ENCODE results near the gene HPSE.
"Not testable (repeated sequence)": the region's sequence is repeated elsewhere in the genome, so short reads cannot be mapped to it uniquely, and the experiment has no call there.

HPSE gene

DNA sequence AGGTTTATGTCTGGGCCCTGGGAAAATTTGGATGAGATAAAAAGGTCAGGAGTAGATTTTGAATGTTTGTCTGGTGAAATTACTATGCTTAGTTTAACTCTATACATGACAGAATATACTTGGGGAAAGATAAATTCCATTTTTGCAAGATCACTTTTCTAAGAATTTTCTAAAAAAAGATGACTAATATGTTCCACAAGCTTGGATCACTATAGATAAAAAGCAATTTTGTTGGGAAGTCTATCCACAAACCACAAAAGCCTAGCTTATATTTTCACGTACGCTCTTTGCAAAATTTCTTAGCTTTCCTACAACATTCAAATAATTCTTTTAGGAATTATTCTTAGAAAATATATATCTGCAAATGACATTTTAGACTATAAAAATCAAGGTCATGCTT, 29.5 kb downstream of the HPSE start:
- Histone ChIP-seq H3K9me2 (ENCODE audit: low read depth, low read length) (no peaks in the 10 kb centered on the region), H3K27me3 (ENCODE audit: insufficient read depth, low read length) (no peaks in the 10 kb centered on the region), H3F3A (ENCODE audit: insufficient read depth, low read length) (no peaks in the 10 kb centered on the region), H2AFZ (ENCODE audit: low read length) (no peak overlapping the region), H3K4me3 (ENCODE audit: low read depth, low read length, poor library complexity, severe bottlenecking) (no peak overlapping the region), H3K4me1 (ENCODE audit: insufficient read depth, low read length, severe bottlenecking) (no peaks in the 10 kb centered on the region), H3K27ac (ENCODE audit: low read depth, low read length, poor library complexity, severe bottlenecking) (no peak overlapping the region), H3K4me2 (ENCODE audit: low read length) (no peak overlapping the region), H3K79me2 (ENCODE audit: insufficient read depth, low read length) (no peaks in the 10 kb centered on the region), H3K9ac (ENCODE audit: low read length) (no peak overlapping the region), H4K20me1 (ENCODE audit: insufficient read depth, low read length) (no peaks in the 10 kb centered on the region), H3K36me3 (ENCODE audit: insufficient read depth, low read length) (no peaks in the 10 kb centered on the region), H3K9me3 (ENCODE audit: low read length) (no peaks in the 10 kb centered on the region)
- TF ChIP-seq, protein P1, sequence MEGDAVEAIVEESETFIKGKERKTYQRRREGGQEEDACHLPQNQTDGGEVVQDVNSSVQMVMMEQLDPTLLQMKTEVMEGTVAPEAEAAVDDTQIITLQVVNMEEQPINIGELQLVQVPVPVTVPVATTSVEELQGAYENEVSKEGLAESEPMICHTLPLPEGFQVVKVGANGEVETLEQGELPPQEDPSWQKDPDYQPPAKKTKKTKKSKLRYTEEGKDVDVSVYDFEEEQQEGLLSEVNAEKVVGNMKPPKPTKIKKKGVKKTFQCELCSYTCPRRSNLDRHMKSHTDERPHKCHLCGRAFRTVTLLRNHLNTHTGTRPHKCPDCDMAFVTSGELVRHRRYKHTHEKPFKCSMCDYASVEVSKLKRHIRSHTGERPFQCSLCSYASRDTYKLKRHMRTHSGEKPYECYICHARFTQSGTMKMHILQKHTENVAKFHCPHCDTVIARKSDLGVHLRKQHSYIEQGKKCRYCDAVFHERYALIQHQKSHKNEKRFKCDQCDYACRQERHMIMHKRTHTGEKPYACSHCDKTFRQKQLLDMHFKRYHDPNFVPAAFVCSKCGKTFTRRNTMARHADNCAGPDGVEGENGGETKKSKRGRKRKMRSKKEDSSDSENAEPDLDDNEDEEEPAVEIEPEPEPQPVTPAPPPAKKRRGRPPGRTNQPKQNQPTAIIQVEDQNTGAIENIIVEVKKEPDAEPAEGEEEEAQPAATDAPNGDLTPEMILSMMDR (IDR thresholded peaks at IDR 0.05; ENCODE audit: low read length), result no peak
- TF ChIP-seq EZH2 (IDR thresholded peaks at IDR 0.05; ENCODE audit: borderline replicate concordance, low read length), result no peak

DNA sequence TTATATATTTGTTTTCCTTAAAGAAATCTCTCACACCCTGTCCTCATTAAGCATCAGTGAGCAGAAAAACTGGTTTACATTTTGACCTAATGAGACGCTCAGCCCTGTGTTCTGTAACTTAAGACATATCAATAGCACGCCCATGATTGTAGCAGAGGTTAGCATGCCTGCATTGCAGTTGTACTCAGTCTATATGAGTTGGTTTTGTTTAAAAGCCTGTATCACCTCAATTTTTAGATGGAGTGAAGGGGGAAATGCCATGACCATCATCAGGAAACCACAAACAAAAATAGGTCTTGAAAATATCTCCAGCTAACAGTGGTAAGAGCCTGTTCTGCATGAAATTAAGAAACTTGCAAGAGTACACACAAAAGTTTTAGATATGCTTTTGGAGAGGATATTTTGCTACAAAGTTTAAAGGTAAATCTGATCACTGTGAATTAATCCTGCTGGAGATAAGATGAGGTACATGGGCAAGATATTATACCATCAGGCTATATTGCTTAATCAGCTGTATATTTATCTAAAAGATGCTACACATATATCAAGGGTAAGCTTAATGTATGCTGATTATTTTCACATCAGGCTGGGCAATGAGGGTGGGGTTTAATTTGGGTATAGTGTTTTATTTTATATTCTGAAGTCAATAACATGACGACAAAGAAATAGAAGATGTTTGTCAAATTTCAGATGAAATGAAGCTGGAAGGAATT, 36.9 kb downstream of the HPSE start:
- no peaks in the 10 kb centered on the region for H3K4me1 ChIP-seq (ENCODE audit: insufficient read depth, low read length, severe bottlenecking)
- H3K4me3 ChIP-seq (ENCODE audit: low read depth, low read length, poor library complexity, severe bottlenecking), result no peak overlapping the region
- TF ChIP-seq, protein P1 (IDR thresholded peaks at IDR 0.05; ENCODE audit: low read length), result no peak
- TF ChIP-seq EZH2 (IDR thresholded peaks at IDR 0.05; ENCODE audit: borderline replicate concordance, low read length), result no peak
- H3K36me3 ChIP-seq (ENCODE audit: insufficient read depth, low read length), result no peaks in the 10 kb centered on the region
- no peak overlapping the region for H3K4me2 ChIP-seq (ENCODE audit: low read length)
- H3K79me2 ChIP-seq (ENCODE audit: insufficient read depth, low read length), result no peaks in the 10 kb centered on the region
- H3F3A ChIP-seq (ENCODE audit: insufficient read depth, low read length), result no peaks in the 10 kb centered on the region; the same call in 1 of the 2 replicates
- H4K20me1 ChIP-seq (ENCODE audit: insufficient read depth, low read length), result no peaks in the 10 kb centered on the region
- H3K9me3 ChIP-seq (ENCODE audit: low read length), result no peaks in the 10 kb centered on the region
- no peaks in the 10 kb centered on the region for H3K27me3 ChIP-seq (ENCODE audit: insufficient read depth, low read length)
- no peak overlapping the region for H3K27ac ChIP-seq (ENCODE audit: low read depth, low read length, poor library complexity, severe bottlenecking)
- no peaks in the 10 kb centered on the region for H3K9me2 ChIP-seq (ENCODE audit: low read depth, low read length)
- no peak overlapping the region for H2AFZ ChIP-seq (ENCODE audit: low read length)
- H3K9ac ChIP-seq (ENCODE audit: low read length), result no peak overlapping the region

DNA sequence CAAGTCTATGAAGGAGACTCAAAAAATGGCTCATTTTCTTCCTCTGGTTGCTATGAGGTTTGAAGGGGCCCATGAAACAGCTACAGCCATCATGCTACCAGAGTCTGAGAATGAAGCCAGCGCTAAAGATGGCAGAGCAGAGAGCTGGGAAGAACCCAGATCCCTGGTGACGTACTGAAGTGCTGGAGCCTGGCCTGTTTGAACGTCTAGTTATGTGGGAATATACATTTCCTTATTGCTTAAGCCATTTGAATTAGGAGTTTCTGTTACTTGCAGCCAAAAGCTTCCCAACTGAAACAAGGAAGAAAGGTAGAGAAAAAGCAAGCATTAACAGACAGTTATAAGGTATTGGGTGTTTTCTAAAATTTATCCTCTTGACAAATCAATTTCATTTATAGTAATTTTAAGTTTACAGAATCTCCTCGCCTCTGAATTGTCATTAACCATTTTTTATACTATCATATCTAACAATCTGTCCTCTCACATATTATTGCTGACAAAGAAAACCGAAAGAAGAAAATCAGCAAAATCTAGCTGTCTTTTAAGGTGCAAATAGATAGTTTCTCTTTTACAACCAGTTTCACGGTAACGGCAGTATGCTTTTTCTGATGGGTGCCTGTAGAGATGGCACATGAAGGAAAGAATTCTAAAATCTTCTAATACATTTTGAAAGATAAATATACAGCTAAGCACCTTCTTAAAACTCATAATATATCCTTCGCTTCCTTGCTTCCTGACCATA, 41.2 kb downstream of the HPSE start:
- Histone ChIP-seq H4K20me1 (ENCODE audit: insufficient read depth, low read length) (no peaks in the 10 kb centered on the region), H3K79me2 (ENCODE audit: insufficient read depth, low read length) (no peaks in the 10 kb centered on the region), H3K27me3 (ENCODE audit: insufficient read depth, low read length) (no peaks in the 10 kb centered on the region; the same call in 1 of the 2 replicates), H3K27ac (ENCODE audit: low read depth, low read length, poor library complexity, severe bottlenecking) (no peak overlapping the region), H3K9me2 (ENCODE audit: low read depth, low read length) (no peaks in the 10 kb centered on the region), H2AFZ (ENCODE audit: low read length) (no peak overlapping the region), H3K9me3 (ENCODE audit: low read length) (no peaks in the 10 kb centered on the region), H3K4me1 (ENCODE audit: insufficient read depth, low read length, severe bottlenecking) (no peaks in the 10 kb centered on the region), H3K4me3 (ENCODE audit: low read depth, low read length, poor library complexity, severe bottlenecking) (no peak overlapping the region), H3K9ac (ENCODE audit: low read length) (no peak overlapping the region), H3K4me2 (ENCODE audit: low read length) (no peak overlapping the region), H3F3A (ENCODE audit: insufficient read depth, low read length) (no peaks in the 10 kb centered on the region; the same call in 1 of the 2 replicates), H3K36me3 (ENCODE audit: insufficient read depth, low read length) (no peaks in the 10 kb centered on the region)
- TF ChIP-seq, protein P1 (IDR thresholded peaks at IDR 0.05; ENCODE audit: low read length), result no peak
- no peak for TF ChIP-seq EZH2 (IDR thresholded peaks at IDR 0.05; ENCODE audit: borderline replicate concordance, low read length)

DNA sequence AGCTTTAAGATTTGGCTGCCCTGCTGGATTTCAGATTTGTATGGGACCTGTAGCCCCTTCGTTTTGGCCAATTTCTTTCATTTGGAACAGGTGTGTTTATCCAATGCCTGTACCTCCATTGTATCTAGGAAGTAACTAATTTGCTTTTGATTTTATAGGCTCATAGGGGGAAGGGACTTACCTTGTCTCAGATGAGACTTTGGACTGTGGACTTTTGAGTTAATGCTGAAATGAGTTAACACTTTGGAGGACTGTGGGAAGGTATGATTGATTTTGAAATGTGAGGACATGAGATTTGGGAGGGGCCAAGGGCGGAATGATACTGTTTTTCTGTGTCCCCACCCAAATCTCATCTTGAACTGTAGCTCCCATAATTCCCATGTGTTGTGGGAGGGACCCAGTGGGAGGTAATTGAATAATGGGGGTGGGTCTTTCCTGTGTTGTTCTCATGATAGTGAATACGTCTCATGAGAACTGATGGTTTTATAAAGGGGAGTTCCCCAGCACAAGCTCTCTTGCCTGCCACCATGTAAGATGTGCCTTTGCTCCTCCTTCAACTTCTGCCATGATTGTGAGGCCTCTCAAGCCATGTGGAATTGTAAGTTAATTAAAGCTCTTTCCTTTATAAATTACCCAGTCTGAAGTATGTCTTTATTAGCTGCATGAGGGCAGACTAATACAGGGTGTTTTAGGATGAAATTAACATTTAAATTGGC, 44.4 kb downstream of the HPSE start:
- not testable (repeated sequence) for H3K4me2 ChIP-seq (ENCODE audit: low read length); H3K27me3 ChIP-seq (ENCODE audit: insufficient read depth, low read length); H2AFZ ChIP-seq (ENCODE audit: low read length); H3K9ac ChIP-seq (ENCODE audit: low read length); H3K9me2 ChIP-seq (ENCODE audit: low read depth, low read length); H3K9me3 ChIP-seq (ENCODE audit: low read length); H4K20me1 ChIP-seq (ENCODE audit: insufficient read depth, low read length); H3K4me3 ChIP-seq (ENCODE audit: low read depth, low read length, poor library complexity, severe bottlenecking); H3F3A ChIP-seq (ENCODE audit: insufficient read depth, low read length); H3K79me2 ChIP-seq (ENCODE audit: insufficient read depth, low read length); H3K27ac ChIP-seq (ENCODE audit: low read depth, low read length, poor library complexity, severe bottlenecking); H3K36me3 ChIP-seq (ENCODE audit: insufficient read depth, low read length); H3K4me1 ChIP-seq (ENCODE audit: insufficient read depth, low read length, severe bottlenecking)

DNA sequence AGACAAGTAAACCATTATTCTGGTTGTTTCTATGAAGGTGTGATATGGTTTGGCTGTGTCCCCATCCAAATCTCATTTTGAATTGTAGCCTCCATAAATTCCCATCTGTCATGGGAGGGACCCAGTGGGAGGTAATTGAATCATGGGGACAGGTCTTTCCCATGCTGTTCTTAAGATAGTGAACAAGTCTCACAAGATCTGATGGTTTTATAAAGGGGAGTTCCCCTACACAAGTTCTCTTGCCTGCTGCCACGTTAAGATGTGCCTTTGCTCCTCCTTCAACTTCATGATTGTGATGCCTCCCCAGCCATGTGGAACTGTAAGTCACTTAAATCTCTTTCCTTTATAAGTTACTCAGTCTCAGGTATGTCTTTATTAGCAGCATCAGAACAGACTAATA, 46.3 kb downstream of the HPSE start:
- not testable (repeated sequence) for H2AFZ ChIP-seq (ENCODE audit: low read length); H3K4me2 ChIP-seq (ENCODE audit: low read length); H3K27me3 ChIP-seq (ENCODE audit: insufficient read depth, low read length); H3K79me2 ChIP-seq (ENCODE audit: insufficient read depth, low read length); H4K20me1 ChIP-seq (ENCODE audit: insufficient read depth, low read length); H3K27ac ChIP-seq (ENCODE audit: low read depth, low read length, poor library complexity, severe bottlenecking); H3K4me3 ChIP-seq (ENCODE audit: low read depth, low read length, poor library complexity, severe bottlenecking); H3F3A ChIP-seq (ENCODE audit: insufficient read depth, low read length); H3K36me3 ChIP-seq (ENCODE audit: insufficient read depth, low read length); H3K9me3 ChIP-seq (ENCODE audit: low read length); H3K9ac ChIP-seq (ENCODE audit: low read length); H3K9me2 ChIP-seq (ENCODE audit: low read depth, low read length)
- H3K4me1 ChIP-seq (ENCODE audit: insufficient read depth, low read length, severe bottlenecking), result peaks cover 13% of the 10 kb centered on the region
